Psoas muscle (tissue), 8 donors: ENCODE data around the gene RNF213. TPM values are rescaled to one million over a fixed set of nuclear protein-coding genes. Genes with fewer than 3 reads are reported as not detected.

ENCODE experiments used
- ATAC-seq, 4 donors: fragments of 200-7000 bp; cut with Tn5 transposase; one replicate each; pipeline ENCODE4 v1.9.1; 2020; ENCODE audit warnings: moderate library complexity in 3 of 4, mild to moderate bottlenecking in 2 of 4
- DNase-seq, 2 donors: peaks; one replicate each; pipeline ENCODE4 v3.0.0-alpha.2; 2020
- H3K27ac ChIP-seq: fragments of 200-600 bp; one replicate; pipeline ENCODE4 v1.8.0; 2022
- H3K27me3 ChIP-seq, 3 donors: fragments of 200-600 bp in 1 of 3; one replicate each; pipeline versions ENCODE4 v1.6.1 to v1.8.0; 2013 to 2022; ENCODE audit warnings: low read length in 2 of 3, mild to moderate bottlenecking in 2 of 3, moderate library complexity in 1 of 3; ENCODE audit not compliant: insufficient read depth in 3 of 3
- H3K36me3 ChIP-seq, 2 donors: fragments of 200-600 bp in 1 of 2; one replicate each; pipeline versions ENCODE4 v1.6.1 to v1.8.0; 2013 to 2022; ENCODE audit warnings: low read depth in 1 of 2, mild to moderate bottlenecking in 1 of 2, moderate library complexity in 1 of 2; ENCODE audit not compliant: insufficient read depth in 1 of 2
- H3K4me1 ChIP-seq: fragments of 200-600 bp; one replicate; pipeline ENCODE4 v1.8.0; 2022
- H3K4me3 ChIP-seq: fragments of 200-600 bp; one replicate; pipeline ENCODE4 v1.8.0; 2022; ENCODE audit warnings: mild to moderate bottlenecking
- H3K9me3 ChIP-seq: fragments of 200-600 bp; one replicate; pipeline ENCODE4 v1.8.0; 2022
- WGBS, 3 donors: extraction: QIAGEN DNeasy Blood & Tissue Kit; methylation state at CpG; one replicate each; pipeline versions ENCODE4 v1.1.6 to v1.1.7; 2013; 5-methylcytosine and 5-hydroxymethylcytosine counted together
- intact Hi-C, 2 donors: fragments of 100-400 bp; cut with DNase I; formaldehyde crosslinking; loops; one replicate each; pipeline versions ENCODE4 v1.11.0 to v1.14.2; 2022
- polyA plus RNA-seq, 3 donors: library from polyadenylated mRNA; stranded (reverse); fragments of 200-250 nt; gene quantifications; one replicate each; pipeline ENCODE4 v1.2.3, GENCODE V29; 2013
- total RNA-seq, 4 donors: library from RNA; stranded (reverse); fragmentation: NEBNext Ultra II Directional in 2 of 4; extraction: Animal tissue kit (Norgen Biotek cat#: 25700) in 2 of 4; gene quantifications; one replicate each; pipeline versions ENCODE4 v1.2.1 to v1.2.4, GENCODE V29; 2021 to 2023
- TF ChIP-seq, protein P1 (sequence below): fragments of 200-600 bp; IDR thresholded peaks from one replicate; pipeline ENCODE4 v1.8.0; 2022; ENCODE audit warnings: antibody characterized with exemption
- donor health status: healthy with polysubstance abuse.
- donor health status: DM: no; HTN: no; CAD: no; lungs with moderate emphysema.
- donor health status: Bipolar disorder and iron deficiency.
- donor health status: healthy.
- donor health status: DM: yes; HTN: yes; CAD: no.
- donor health status: DM: no; HTN: no; CAD: no.
- donor health status: DM: no; HTN: no; CAD: no.
- donor health status: DM: yes; HTN: yes; CAD: no.

RNF213 gene
- total and polyA plus RNA-seq, 7 donors = 10.2 to 42.0 (median 33.7) TPM

DNA sequence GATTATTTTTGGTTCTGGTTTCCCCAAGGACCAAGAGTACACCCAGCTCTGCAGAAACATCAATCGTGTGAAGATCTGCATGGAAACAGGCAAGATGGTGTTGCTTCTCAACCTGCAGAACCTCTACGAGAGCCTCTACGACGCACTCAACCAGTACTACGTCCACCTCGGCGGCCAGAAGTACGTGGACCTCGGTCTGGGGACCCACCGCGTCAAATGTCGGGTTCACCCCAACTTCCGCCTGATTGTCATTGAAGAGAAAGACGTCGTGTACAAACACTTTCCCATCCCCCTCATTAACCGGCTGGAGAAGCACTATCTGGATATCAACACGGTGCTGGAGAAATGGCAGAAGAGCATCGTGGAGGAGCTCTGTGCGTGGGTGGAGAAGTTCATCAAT is 86.9 kb downstream of the RNF213 start:
- no peaks in the 10 kb centered on the region for H3K9me3 ChIP-seq
- H3K36me3 ChIP-seq = peaks cover 15 to 100% of the 10 kb centered on the region in 2 donors
- TF ChIP-seq, protein P1, sequence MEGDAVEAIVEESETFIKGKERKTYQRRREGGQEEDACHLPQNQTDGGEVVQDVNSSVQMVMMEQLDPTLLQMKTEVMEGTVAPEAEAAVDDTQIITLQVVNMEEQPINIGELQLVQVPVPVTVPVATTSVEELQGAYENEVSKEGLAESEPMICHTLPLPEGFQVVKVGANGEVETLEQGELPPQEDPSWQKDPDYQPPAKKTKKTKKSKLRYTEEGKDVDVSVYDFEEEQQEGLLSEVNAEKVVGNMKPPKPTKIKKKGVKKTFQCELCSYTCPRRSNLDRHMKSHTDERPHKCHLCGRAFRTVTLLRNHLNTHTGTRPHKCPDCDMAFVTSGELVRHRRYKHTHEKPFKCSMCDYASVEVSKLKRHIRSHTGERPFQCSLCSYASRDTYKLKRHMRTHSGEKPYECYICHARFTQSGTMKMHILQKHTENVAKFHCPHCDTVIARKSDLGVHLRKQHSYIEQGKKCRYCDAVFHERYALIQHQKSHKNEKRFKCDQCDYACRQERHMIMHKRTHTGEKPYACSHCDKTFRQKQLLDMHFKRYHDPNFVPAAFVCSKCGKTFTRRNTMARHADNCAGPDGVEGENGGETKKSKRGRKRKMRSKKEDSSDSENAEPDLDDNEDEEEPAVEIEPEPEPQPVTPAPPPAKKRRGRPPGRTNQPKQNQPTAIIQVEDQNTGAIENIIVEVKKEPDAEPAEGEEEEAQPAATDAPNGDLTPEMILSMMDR = no peak
- DNase-seq = peak in 1 of 2 donors; percentile 32
- WGBS, 3 donors = 94 to 97% (median 95%) methylated on average over 19 of the region's 19 CpGs
- H3K4me1 ChIP-seq = no peaks in the 10 kb centered on the region
- H3K27me3 ChIP-seq = no peaks in the 10 kb centered on the region
- intact Hi-C loops = no loop called here
- H3K4me3 ChIP-seq = no peak overlapping the region
- H3K27ac ChIP-seq = no peak overlapping the region
- no peak for ATAC-seq

DNA sequence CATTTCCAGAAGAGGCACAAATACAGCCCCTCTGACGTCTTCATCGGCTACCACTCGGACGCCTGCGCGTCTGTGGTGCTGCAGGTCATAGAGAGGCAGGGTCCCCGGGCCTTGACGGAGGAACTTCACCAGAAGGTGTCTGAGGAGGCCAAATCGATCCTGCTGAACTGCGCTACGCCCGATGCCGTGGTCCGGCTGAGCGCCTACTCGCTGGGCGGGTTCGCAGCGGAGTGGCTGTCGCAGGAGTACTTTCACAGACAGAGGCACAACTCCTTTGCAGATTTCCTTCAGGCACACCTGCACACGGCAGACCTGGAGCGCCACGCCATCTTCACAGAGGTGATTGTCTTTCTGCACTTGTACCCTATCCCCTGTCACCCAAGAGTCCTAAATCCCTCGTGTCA is 87.3 kb downstream of the RNF213 start:
- Histone ChIP-seq H3K27me3 (no peaks in the 10 kb centered on the region), H3K9me3 (no peaks in the 10 kb centered on the region), H3K36me3 (peaks cover 15 to 100% of the 10 kb centered on the region in 2 donors), H3K4me1 (no peaks in the 10 kb centered on the region), H3K4me3 (no peak overlapping the region), H3K27ac (no peak overlapping the region)
- WGBS, 3 donors = 96 to 98% (median 97%) methylated on average over 24 of the region's 24 CpGs
- intact Hi-C loops = no loop called here
- no peak for ATAC-seq
- peak in 1 of 2 donors; percentile 35 for DNase-seq
- TF ChIP-seq, protein P1 = no peak

DNA sequence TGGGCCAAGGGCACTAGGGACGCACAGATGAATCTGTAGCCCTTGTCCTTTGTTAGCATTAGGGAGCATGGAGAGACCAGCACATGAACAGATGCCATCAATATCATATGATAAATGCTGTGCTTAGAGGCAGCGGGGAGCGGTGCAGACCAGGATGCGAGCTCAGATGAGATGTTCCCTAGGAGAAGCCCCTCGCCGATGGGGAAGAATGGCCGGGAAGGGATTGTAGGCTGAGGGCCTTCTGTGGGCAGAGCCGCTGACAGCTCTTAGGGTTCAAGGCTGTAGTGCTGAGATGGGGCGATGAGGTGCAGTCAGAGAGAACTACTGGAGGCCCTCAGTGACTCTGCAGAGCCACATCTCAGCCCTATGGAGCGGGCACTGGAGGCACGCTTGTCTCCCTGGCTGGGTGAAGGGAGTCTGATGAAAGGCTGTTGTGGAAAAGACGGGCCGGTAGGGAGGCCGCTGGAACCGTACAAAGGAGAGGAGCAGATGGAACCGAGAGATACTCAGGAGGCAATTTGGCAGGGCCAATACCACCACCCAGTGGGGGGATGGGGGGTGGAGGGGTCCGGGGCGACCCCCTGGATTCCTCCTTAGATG is 88.0 kb downstream of the RNF213 start:
- H3K27me3 ChIP-seq = no peaks in the 10 kb centered on the region
- WGBS, 3 donors = 90 to 91% (median 91%) methylated on average over 16 to 18 of the region's 18 CpGs
- H3K4me1 ChIP-seq = no peaks in the 10 kb centered on the region
- peaks cover 10 to 100% of the 10 kb centered on the region in 2 donors for H3K36me3 ChIP-seq
- no peak for ATAC-seq
- H3K27ac ChIP-seq = no peak overlapping the region
- DNase-seq = peak in 1 of 2 donors; percentile 32
- TF ChIP-seq, protein P1 = no peak
- no peak overlapping the region for H3K4me3 ChIP-seq
- intact Hi-C loops = no loop called here
- H3K9me3 ChIP-seq = no peaks in the 10 kb centered on the region

GRCh38 chr17:80349151-80349651 is 88.5 kb downstream of the RNF213 start:
- H3K9me3 ChIP-seq = no peaks in the 10 kb centered on the region
- no peak overlapping the region for H3K27ac ChIP-seq
- TF ChIP-seq, protein P1 = no peak
- peaks cover 10 to 100% of the 10 kb centered on the region in 2 donors for H3K36me3 ChIP-seq
- ATAC-seq = no peak
- no peaks in the 10 kb centered on the region for H3K27me3 ChIP-seq
- intact Hi-C loops = no loop called here
- WGBS, 3 donors = 72 to 79% (median 76%) methylated on average over 19 of the region's 19 CpGs
- no peaks in the 10 kb centered on the region for H3K4me1 ChIP-seq
- H3K4me3 ChIP-seq = no peak overlapping the region
- peak in 1 of 2 donors; percentile 28 for DNase-seq

- TF ChIP-seq, protein P1 = no peak
- no peak overlapping the region for H3K4me3 ChIP-seq
- no peak overlapping the region for H3K27ac ChIP-seq
- DNase-seq (no peak), ATAC-seq (no peak)
- intact Hi-C loops = no loop called here
- H3K36me3 ChIP-seq = peaks cover 10 to 100% of the 10 kb centered on the region in 2 donors
- no peaks in the 10 kb centered on the region for H3K4me1 ChIP-seq
- no peaks in the 10 kb centered on the region for H3K9me3 ChIP-seq
- 81 to 84% (median 84%) methylated on average over 18 of the region's 18 CpGs for WGBS, 3 donors
- no peaks in the 10 kb centered on the region for H3K27me3 ChIP-seq
Observed at GRCh38 chr17:80349751-80350150, 89.1 kb downstream of the RNF213 start.
